Neutrophil (primary cell): ENCODE results near the gene AREL1.

Source experiments
- H3K27ac ChIP-seq: fragments of 200-600 bp; sonication (generic); 2 replicates; pipeline ENCODE4 v1.5.1; 2016; ENCODE audit warnings: mild to moderate bottlenecking, moderate library complexity
- H3K27me3 ChIP-seq: fragments of 200-600 bp; sonication (generic); 2 replicates; pipeline ENCODE4 v1.6.0; 2016; ENCODE audit warnings: mild to moderate bottlenecking
- H3K36me3 ChIP-seq: fragments of 200-600 bp; sonication (generic); 2 replicates; pipeline ENCODE4 v1.5.1; 2017
- H3K4me1 ChIP-seq, 2 experiments: fragments of 200-600 bp in 1 of 2; sonication (generic) in 1 of 2; 1 replicate in 1 of 2; 2 replicates in 1 of 2; pipeline versions ENCODE4 v1.5.1 to v1.6.1; 2013 to 2016; ENCODE audit warnings: low read depth in 1 of 2, low read length in 1 of 2, mild to moderate bottlenecking in 1 of 2, moderate library complexity in 1 of 2; ENCODE audit not compliant: control insufficient read depth in 1 of 2, insufficient read depth in 1 of 2
- H3K4me3 ChIP-seq, 2 experiments: fragments of 200-600 bp in 1 of 2; sonication (generic) in 1 of 2; 1 replicate in 1 of 2; 2 replicates in 1 of 2; pipeline ENCODE4 v1.5.1; 2013 to 2016; ENCODE audit warnings: low read depth in 1 of 2, low read length in 1 of 2, mild to moderate bottlenecking in 1 of 2, moderate library complexity in 1 of 2
- H3K9me3 ChIP-seq: fragments of 200-600 bp; sonication (generic); 2 replicates; pipeline ENCODE4 v1.5.1; 2016
- TF ChIP-seq, protein P1 (sequence below): fragments of 200-600 bp; sonication (generic); IDR thresholded peaks from 2 replicates; pipeline ENCODE4 v1.5.1; 2016; ENCODE audit warnings: antibody characterized with exemption

The AREL1 gene

DNA sequence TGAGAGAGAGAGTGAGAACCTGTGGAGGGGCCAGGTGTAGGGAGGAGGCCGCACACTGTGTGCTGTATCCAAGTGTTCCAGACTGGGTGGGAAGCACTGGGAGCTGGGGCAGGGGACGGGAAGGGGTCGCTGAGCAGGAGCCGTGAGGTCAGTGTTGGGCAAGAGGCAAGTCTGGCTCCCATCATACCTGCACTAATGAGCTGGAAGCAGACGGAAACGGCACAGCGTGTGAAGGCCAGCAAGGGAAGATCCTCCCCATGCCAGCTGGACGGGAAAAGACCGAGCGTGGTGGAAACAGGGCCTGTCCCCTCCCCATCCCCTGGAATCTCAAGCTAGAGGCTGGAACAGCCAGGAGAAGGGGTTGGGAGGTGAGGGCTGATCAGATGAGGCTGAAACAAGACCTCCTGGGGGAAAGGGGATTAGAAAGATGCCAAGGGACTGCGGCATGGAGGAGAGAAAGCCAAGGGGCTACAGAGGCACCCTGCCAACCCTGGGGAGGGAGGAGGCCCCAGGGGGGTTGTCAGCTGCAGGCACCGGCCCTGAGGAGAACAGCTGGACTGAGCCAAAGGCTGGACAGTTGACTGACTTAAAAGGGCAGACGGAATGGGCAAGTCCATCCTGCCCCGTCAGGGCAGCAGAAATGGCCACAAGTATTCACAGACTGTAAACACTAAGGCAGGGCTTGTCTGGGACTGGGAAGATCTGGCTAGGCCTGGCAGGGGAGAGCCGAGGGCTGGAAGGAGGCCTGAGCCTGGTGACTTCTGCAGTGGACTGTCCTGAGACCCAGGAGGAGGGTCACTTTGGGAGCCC is 81.8 kb downstream of the AREL1 start:
- H3K9me3 ChIP-seq = no peaks in the 10 kb centered on the region
- no peaks in the 10 kb centered on the region for H3K36me3 ChIP-seq
- peaks cover 9 to 10% of the 10 kb centered on the region in 2 experiments for H3K4me1 ChIP-seq
- H3K27me3 ChIP-seq = no peaks in the 10 kb centered on the region
- TF ChIP-seq, protein P1, sequence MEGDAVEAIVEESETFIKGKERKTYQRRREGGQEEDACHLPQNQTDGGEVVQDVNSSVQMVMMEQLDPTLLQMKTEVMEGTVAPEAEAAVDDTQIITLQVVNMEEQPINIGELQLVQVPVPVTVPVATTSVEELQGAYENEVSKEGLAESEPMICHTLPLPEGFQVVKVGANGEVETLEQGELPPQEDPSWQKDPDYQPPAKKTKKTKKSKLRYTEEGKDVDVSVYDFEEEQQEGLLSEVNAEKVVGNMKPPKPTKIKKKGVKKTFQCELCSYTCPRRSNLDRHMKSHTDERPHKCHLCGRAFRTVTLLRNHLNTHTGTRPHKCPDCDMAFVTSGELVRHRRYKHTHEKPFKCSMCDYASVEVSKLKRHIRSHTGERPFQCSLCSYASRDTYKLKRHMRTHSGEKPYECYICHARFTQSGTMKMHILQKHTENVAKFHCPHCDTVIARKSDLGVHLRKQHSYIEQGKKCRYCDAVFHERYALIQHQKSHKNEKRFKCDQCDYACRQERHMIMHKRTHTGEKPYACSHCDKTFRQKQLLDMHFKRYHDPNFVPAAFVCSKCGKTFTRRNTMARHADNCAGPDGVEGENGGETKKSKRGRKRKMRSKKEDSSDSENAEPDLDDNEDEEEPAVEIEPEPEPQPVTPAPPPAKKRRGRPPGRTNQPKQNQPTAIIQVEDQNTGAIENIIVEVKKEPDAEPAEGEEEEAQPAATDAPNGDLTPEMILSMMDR = no peak
- H3K27ac ChIP-seq = no peak overlapping the region
- no peak overlapping the region for H3K4me3 ChIP-seq

DNA sequence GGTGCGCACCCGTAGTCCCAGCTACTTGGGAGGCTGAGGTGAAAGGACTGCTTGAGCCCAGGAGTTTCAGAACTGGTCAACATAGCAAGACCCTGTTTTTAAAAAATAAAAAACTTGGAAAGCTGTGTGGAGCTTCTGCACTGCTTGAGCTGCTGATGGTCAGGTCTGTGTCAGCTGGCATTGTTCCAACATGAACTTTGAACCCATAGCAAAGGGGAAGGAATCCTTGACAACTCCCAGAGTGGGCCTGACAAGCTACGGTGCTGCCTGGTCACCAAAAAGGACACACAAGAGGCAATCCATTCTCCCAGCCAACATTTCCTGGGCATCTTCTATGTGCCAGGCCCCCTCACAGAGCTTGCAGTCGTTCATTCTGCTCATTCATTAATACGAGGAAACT is 84.5 kb downstream of the AREL1 start:
- Histone ChIP-seq H3K4me1 (peaks cover 9 to 10% of the 10 kb centered on the region in 2 experiments), H3K4me3 (no peak overlapping the region), H3K9me3 (no peaks in the 10 kb centered on the region), H3K27me3 (no peaks in the 10 kb centered on the region), H3K27ac (no peak overlapping the region), H3K36me3 (no peaks in the 10 kb centered on the region)
- TF ChIP-seq, protein P1 = no peak

DNA sequence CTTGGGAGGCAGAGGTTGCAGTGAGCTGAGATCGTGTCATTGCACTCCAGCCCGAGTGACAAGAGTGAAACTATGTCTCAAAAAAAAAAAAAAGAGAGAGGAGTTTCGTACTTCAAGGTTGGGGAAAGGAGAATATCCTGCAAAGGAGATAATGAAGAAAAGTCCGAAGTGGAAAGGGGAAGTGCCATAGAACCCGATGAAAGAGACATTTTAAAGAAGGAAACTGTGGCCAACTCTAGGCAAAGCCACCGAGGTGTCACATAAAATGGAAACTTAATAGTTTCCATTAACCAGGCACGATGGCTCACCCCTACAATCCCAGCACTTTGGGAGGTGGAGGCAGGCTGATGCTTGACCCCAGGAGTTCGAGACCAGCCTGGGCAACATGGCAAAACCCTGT is 85.8 kb downstream of the AREL1 start:
- no peaks in the 10 kb centered on the region for H3K9me3 ChIP-seq
- TF ChIP-seq, protein P1 = no peak
- H3K27ac ChIP-seq = peak overlapping the region; percentile 84
- H3K36me3 ChIP-seq = no peaks in the 10 kb centered on the region
- H3K4me3 ChIP-seq = peak overlapping the region in 1 of 2 experiments; percentile 32
- peaks cover 9 to 10% of the 10 kb centered on the region in 2 experiments for H3K4me1 ChIP-seq
- no peaks in the 10 kb centered on the region for H3K27me3 ChIP-seq

DNA sequence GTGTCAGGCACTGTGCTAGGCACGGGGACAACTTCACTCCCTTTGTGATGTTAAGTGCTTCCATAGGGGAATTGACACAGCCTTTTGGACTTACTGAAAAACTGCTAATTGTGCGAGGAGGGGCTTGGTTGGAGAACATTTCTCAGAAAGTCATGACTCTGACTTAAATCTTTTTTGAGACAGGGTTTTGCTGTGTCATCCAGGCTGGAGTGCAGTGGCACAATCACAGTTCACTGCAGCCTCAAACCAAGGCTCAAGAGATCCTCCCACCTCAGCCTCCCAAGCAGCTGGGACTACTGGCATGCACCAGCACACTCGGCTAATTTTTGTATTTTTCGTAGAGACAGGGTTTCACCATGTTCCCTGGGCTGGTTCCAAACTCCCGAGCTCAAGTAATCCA is 90.6 kb downstream of the AREL1 start:
- Histone ChIP-seq H3K4me3 (no peak overlapping the region), H3K27me3 (no peaks in the 10 kb centered on the region), H3K4me1 (peaks cover 38 to 39% of the 10 kb centered on the region in 2 experiments), H3K9me3 (no peaks in the 10 kb centered on the region), H3K27ac (no peak overlapping the region), H3K36me3 (no peaks in the 10 kb centered on the region)
- TF ChIP-seq, protein P1 = no peak

DNA sequence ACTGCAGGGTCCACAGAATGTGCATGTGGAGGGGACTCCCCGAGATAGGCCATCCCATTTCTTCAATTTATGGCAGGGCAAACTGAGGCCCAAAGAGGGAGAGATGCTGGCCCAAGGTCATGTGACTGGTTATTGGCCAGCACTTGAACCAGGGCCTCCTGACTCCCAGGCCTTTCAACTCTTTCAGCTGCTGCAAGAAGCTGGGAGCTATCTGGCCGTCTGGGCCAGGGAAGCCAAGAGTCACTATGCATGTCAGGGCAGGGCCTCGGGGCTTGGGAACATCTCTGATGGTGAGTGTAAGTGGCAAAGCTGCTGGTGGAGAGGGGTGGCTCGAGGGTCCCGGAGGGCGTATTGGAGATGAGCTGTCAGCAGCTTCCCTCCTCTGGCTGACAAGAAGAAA is 91.3 kb downstream of the AREL1 start:
- TF ChIP-seq, protein P1 = no peak
- Histone ChIP-seq H3K9me3 (no peaks in the 10 kb centered on the region), H3K27me3 (no peaks in the 10 kb centered on the region), H3K4me1 (peaks cover 41 to 42% of the 10 kb centered on the region in 2 experiments), H3K36me3 (no peaks in the 10 kb centered on the region), H3K4me3 (no peak overlapping the region), H3K27ac (peak overlapping the region; percentile 99)
